Small intestine (tissue), 7 donors: Measurements from ENCODE around the gene RTL10. TPM values are rescaled to one million over a fixed set of nuclear protein-coding genes. Genes with fewer than 3 reads are reported as not detected.

Experiments used
- DNase-seq, 2 donors: peaks; one replicate each; pipeline versions ENCODE4 v3.0.0 to v3.0.0-alpha.2; 2013
- FAIRE-seq: peaks from 2 replicates; lab custom pipeline; 2012; peaks lifted over from hg19 to GRCh38; lab: Jason Lieb, UNC
- H3K27ac ChIP-seq, 3 donors: one replicate each; pipeline ENCODE4 v1.5.1; 2013; ENCODE audit warnings: low read length in 2 of 3, mild to moderate bottlenecking in 2 of 3, control low read depth in 1 of 3, inconsistent platforms in 1 of 3, low read depth in 1 of 3, moderate library complexity in 1 of 3
- H3K27me3 ChIP-seq, 3 donors: one replicate each; pipeline ENCODE4 v1.6.1; 2013; ENCODE audit warnings: low read length in 3 of 3, inconsistent platforms in 1 of 3; ENCODE audit not compliant: control insufficient read depth in 3 of 3, insufficient read depth in 3 of 3
- H3K36me3 ChIP-seq, 3 donors: one replicate each; pipeline ENCODE4 v1.6.1; 2013; ENCODE audit warnings: low read length in 3 of 3, inconsistent platforms in 1 of 3, low read depth in 1 of 3, mild to moderate bottlenecking in 1 of 3, moderate library complexity in 1 of 3; ENCODE audit not compliant: control insufficient read depth in 3 of 3, insufficient read depth in 2 of 3
- H3K4me1 ChIP-seq, 3 donors: one replicate each; pipeline ENCODE4 v1.6.1; 2013; ENCODE audit warnings: low read length in 2 of 3, inconsistent platforms in 1 of 3, low read depth in 1 of 3, mild to moderate bottlenecking in 1 of 3, moderate library complexity in 1 of 3; ENCODE audit not compliant: control insufficient read depth in 3 of 3, insufficient read depth in 2 of 3
- H3K4me3 ChIP-seq, 3 donors: one replicate each; pipeline ENCODE4 v1.5.1; 2013; ENCODE audit warnings: low read length in 3 of 3, control low read depth in 1 of 3, inconsistent platforms in 1 of 3, low read depth in 1 of 3, mild to moderate bottlenecking in 1 of 3, moderate library complexity in 1 of 3
- H3K9me3 ChIP-seq, 2 donors: one replicate each; pipeline ENCODE4 v1.6.1; 2013; ENCODE audit warnings: low read depth in 1 of 2, low read length in 1 of 2; ENCODE audit not compliant: control insufficient read depth in 2 of 2, insufficient read depth in 1 of 2
- WGBS, 3 donors: extraction: QIAGEN DNeasy Blood & Tissue Kit; methylation state at CpG; one replicate each; pipeline ENCODE4 v1.1.7; 2013; 5-methylcytosine and 5-hydroxymethylcytosine counted together
- polyA plus RNA-seq, 4 donors: library from polyadenylated mRNA; stranded (reverse) in 3 of 4; unstranded in 1 of 4; fragments of 200-250 nt in 3 of 4; fragments of 120-200 nt in 1 of 4; gene quantifications; one replicate each; pipeline versions ENCODE4 v1.2.1 to v1.2.3, GENCODE V29; 2013
- donor health status: healthy with polysubstance abuse.
- donor health status: control.
- donor health status: control.
- donor health status: Bipolar disorder and iron deficiency.
- donor health status: healthy.

The RTL10 gene
- polyA plus RNA-seq, 4 donors = 9.7 to 30.6 (median 22.3) TPM

DNA sequence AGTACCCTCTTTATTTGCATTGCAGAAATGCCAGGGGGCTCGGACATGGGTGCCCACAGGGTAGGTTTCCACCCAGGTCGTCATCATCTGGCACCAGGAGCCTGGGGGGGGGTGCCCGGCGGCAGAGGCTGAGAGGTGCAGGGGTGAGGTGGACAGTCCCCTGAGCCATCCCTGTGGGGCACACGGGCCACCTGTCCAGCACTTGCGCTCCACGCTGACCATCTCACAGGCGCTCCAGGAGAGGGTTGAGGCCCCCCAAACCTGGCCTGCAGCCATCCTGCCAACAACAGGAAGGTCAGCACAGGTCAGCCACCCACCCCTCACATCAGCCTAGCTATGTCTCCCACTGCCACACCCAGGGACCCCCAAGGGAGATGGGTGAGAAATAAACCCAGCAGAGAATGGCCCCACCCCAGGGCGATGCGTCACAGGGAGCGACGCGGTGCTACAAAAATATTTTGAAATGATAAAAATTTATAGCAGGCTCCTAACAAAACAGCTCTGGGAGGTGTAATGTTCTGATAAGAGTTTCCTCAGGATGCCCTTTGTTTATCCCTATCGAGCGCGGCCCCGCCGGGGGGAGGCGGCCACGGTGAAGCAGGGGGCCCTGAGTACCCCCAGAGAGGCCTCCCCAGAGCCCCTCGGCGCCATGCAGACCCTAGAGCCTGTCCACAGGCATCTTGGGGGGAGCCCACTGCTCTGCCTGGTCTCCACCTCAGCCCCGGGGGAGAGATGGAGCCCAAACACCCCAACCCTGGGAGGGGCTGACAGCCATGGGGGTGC is 21.0 kb upstream of the RTL10 start:
- DNase-seq (no peak), FAIRE-seq (no peak)
- Histone ChIP-seq H3K36me3 (peaks cover 0 to 56% (median 0%) of the 10 kb centered on the region in 3 donors), H3K9me3 (no peaks in the 10 kb centered on the region), H3K27ac (no peak overlapping the region), H3K27me3 (no peaks in the 10 kb centered on the region), H3K4me1 (no peaks in the 10 kb centered on the region), H3K4me3 (no peak overlapping the region)
- WGBS, 3 donors = 33 to 58% (median 43%) methylated on average over 23 of the region's 23 CpGs

DNA sequence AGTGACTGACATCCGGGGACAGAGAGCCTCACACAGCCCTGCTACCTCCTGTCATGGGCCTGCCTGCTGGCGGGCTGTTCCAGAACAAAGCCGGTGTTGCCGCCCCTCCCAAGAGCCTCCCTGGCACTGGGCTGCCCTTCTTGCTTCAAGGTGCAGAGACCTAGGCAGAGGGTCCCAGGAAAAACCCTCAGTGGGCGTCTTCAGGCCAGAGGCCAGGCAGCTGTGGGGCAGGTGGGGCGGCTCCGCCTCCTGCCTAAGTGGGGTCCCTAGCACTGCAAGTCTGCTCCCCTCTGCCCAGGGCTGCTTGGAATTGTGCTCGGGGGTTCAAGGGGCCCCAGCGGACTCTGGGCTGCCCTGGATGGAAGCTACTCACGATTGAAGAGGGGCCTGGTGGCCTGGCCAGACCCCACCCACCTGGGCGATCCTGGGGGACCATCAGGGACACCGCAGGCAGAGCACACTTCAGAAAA is 20.4 kb upstream of the RTL10 start:
- FAIRE-seq = no peak
- Histone ChIP-seq H3K36me3 (peaks cover 0 to 51% (median 0%) of the 10 kb centered on the region in 3 donors), H3K27me3 (no peaks in the 10 kb centered on the region), H3K4me1 (no peaks in the 10 kb centered on the region), H3K27ac (no peak overlapping the region), H3K4me3 (no peak overlapping the region), H3K9me3 (no peaks in the 10 kb centered on the region)
- DNase-seq = no peak
- WGBS, 3 donors = 80 to 83% (median 80%) methylated on average over 11 to 12 of the region's 12 CpGs

DNA sequence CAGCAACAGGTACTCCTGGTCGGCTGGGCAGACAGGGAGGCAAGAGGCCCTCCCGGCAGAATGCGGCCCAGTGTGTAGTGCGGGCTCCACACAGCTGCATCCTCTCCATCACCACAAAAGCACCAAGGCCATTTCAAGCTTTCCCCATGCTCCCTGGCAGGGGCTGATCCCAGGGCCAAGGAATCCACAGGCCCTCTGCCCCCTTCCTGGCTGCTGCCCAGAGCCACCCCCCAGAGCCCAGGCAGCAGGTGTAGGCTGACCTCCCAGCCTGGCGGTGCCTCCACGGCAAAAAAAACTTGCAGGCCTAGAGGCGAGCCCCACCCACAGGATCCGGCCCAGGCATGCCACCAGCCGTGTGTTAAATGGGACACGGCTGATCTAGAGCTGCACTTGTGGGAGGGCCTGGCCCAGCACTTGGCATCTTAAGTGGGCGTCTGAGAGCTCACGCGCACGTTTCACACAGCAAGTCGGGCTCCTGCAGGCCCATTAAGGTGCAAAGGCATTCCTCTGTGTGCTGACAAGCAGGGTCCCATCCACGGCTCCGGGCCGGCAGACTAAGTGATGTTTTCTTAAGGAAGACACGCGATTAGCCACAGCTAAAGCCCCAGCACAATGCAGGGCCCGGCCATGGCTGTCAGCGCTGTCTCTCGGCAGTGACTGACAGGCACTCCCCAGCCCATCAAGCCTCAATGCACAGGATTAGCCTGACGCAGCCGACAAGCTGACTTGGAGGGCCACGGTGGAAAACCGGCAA is 19.8 kb upstream of the RTL10 start:
- Histone ChIP-seq H3K4me1 (no peaks in the 10 kb centered on the region), H3K27me3 (no peaks in the 10 kb centered on the region), H3K27ac (no peak overlapping the region), H3K4me3 (no peak overlapping the region), H3K36me3 (peaks cover 0 to 45% (median 0%) of the 10 kb centered on the region in 3 donors), H3K9me3 (no peaks in the 10 kb centered on the region)
- peak in 1 of 2 donors; percentile 35 for DNase-seq
- no peak for FAIRE-seq
- WGBS, 3 donors = 38 to 65% (median 54%) methylated on average over 27 of the region's 27 CpGs

DNA sequence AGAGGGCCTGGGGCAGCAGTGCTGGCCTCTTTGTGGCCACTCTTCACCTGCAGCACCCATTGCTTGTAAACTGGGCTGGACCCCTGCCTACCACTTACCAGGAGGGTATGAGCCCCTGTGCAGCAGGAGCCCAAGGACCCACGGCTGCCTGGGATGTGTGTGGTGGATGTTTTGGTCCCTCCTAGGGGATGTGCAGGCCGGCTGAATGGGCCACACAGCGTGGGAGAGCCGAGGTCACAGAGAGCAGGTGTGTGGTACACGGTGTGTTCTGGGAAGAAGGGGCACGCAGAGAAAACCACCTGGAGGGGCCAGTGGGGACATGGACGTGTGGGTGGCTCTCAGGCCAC is 19.3 kb upstream of the RTL10 start:
- Histone ChIP-seq H3K36me3 (peaks cover 0 to 41% (median 0%) of the 10 kb centered on the region in 3 donors), H3K9me3 (no peaks in the 10 kb centered on the region), H3K27ac (no peak overlapping the region), H3K4me1 (no peaks in the 10 kb centered on the region), H3K4me3 (no peak overlapping the region), H3K27me3 (no peaks in the 10 kb centered on the region)
- FAIRE-seq (no peak), DNase-seq (no peak)
- 37 to 65% (median 49%) methylated on average over 7 of the region's 7 CpGs for WGBS, 3 donors

DNA sequence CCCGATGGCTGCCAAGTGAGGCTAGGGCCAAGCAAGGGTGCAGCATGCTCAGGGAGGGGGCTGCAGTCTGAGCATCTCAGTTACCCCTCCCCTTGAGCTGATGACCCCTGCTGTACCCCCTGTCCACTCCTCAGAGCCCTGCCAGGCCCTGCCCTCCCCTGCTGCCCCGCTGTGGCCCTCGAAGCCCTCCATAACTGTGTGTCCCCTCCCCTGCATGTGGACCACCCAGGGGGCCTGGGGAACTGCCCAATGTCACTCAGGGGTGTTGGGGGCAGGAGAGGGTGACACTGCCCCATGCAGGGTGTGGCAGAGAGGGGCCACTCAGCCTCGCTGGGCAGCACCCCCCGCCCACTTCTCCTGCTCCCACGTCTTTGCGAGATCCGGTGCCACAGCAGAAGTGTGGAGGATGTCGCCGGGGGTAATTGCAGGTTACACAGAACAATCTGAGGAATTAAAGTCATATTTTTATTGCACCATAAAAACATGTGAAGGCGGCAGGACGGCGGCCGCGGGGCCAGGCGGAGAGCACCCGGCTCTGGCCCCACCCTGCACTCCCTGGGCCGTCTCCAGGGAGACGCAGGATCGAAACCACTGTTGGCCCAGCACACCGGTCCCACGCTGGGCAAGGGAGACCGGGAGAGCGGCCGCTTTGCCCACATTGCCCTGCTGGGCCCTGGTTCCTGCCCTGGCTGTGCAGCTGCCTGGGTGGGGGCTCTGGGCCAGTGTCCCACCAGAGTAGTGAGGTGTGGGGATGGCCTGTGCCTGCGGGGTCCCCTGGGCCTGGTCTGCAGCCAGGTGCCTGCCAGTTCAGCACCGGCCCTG is 18.7 kb upstream of the RTL10 start:
- Histone ChIP-seq H3K4me1 (no peaks in the 10 kb centered on the region), H3K27me3 (no peaks in the 10 kb centered on the region), H3K4me3 (no peak overlapping the region), H3K27ac (no peak overlapping the region), H3K9me3 (no peaks in the 10 kb centered on the region), H3K36me3 (peaks cover 0 to 37% (median 0%) of the 10 kb centered on the region in 3 donors)
- peak; percentile 76 to 78 for DNase-seq
- WGBS, 3 donors = 27 to 66% (median 33%) methylated on average over 26 to 27 of the region's 27 CpGs
- FAIRE-seq = no peak

DNA sequence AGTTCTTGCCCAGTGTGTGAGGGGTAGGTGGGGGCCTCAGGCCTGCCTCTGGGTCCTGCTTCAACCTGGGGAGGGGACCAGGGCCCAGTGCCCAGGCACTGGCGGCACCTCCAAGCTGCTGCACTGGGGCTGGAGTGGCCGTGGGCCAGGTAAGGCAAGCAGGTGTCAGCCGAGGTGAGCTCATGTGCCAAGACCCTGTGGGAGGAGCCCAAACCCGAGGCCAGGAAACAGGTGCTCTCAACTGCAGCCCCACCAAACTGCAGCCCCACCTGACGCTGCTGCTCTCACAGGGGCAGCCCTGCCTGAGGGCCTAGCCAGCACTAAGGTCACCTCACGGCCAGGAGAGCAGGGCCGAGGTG is 18.1 kb upstream of the RTL10 start:
- Histone ChIP-seq H3K27me3 (no peaks in the 10 kb centered on the region), H3K4me3 (no peak overlapping the region), H3K36me3 (peaks cover 0 to 31% (median 0%) of the 10 kb centered on the region in 3 donors), H3K9me3 (no peaks in the 10 kb centered on the region), H3K27ac (no peak overlapping the region), H3K4me1 (no peaks in the 10 kb centered on the region)
- WGBS, 3 donors = 15 to 50% (median 27%) methylated on average over 7 of the region's 7 CpGs
- FAIRE-seq (no peak), DNase-seq (peak in 1 of 2 donors; percentile 32)

DNA sequence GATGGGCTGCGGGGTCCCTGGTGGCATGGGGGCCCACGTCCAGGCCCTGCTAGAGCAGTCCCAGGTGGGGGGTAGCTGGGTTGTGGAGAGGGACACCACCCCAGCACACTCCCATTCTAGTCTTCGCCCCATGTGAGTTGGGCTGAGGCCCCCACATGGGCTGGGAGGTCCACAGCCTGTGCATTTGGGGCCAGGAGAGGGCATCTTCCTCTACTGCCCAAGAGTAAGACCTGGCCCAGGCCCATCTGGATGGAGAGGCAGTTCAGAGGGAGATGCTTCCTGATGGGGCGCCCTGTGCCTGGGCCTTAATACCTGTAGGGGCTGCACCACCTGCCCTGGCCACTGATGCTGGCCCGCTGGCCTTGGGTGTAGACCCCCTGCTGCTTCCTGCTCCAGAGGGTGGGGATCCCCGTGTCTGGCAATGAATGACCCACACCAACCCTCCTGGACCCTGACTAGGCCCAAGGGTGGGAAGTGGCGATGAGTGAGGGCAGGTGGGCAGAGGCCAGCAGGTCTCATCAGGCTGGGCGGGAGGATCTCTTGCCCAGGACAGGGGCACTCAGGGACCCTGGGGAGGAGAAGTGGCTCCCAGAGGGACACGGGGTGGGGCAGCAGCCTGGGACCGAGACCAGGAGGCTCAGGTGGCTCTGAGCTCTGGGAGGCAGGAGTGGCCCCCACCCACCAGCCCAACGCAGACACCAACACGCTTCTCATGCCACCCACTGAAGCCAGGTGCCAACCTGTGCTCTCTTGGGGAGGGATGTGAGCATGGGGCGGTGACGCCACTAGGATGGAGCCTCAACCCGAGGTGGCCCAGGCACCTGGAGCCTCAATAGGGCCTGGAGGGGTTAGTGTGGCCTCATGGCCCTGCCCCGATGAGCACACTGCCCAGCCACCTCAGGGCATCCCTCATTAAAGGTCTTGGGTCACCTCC is 17.4 kb upstream of the RTL10 start:
- 71 to 83% (median 80%) methylated on average over 16 of the region's 16 CpGs for WGBS, 3 donors
- FAIRE-seq (no peak), DNase-seq (no peak)
- Histone ChIP-seq H3K9me3 (no peaks in the 10 kb centered on the region), H3K27me3 (no peaks in the 10 kb centered on the region), H3K4me3 (no peak overlapping the region), H3K4me1 (no peaks in the 10 kb centered on the region), H3K27ac (no peak overlapping the region), H3K36me3 (peaks cover 0 to 25% (median 0%) of the 10 kb centered on the region in 3 donors)
